Lower leg skin (tissue), 3 donors: ENCODE data around the gene DSC1.

Experiments
- CTCF ChIP-seq, 3 donors: fragments of 450-650 bp; IDR thresholded peaks; one replicate each; pipeline ENCODE4 v1.5.1; 2016; ENCODE audit warnings: antibody characterized with exemption in 3 of 3, mild to moderate bottlenecking in 3 of 3, moderate library complexity in 2 of 3
- POLR2A ChIP-seq, 2 donors: fragments of 450-650 bp; IDR thresholded peaks; one replicate each; pipeline ENCODE4 v1.6.1; 2016 to 2017; ENCODE audit warnings: antibody characterized with exemption in 2 of 2, mild to moderate bottlenecking in 1 of 2, moderate library complexity in 1 of 2

GRCh38 chr18:31088532-31088931 lies 74.1 kb downstream of the DSC1 start:
- TF ChIP-seq CTCF (IDR thresholded peaks at IDR 0.05) (no peak), POLR2A (IDR thresholded peaks at IDR 0.05) (no peak)
